Measurements from ENCODE around the gene ATF3.

DNA sequence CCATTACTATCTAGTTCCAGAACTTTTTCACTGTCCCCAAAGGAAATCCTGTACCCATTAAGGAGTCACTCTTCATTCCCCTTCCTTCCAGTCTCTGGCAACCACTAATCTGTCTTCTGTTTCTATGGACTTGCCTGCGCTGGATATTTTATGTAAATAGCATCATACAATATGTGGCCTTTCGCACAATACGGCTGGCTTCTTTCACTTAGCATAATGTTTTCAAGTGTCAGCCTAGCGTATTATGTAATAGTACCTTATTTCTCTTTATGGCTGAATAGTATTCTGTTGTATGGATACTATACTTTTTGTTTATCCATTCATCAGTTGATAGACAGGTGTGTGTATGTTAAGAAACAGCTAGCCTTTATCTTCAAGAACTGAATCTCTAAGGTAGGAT lies 14.3 kb downstream of the ATF3 start:
- TF ChIP-seq CTCF (conservative IDR thresholded peaks at IDR 0.05): no peak
- TF ChIP-seq EZH2 (IDR thresholded peaks at IDR 0.05; ENCODE audit: low read depth): no peak
